Heart left ventricle (tissue), 16 donors: ENCODE data around the gene GAP43. TPM values are rescaled to one million over a fixed set of nuclear protein-coding genes. Genes with fewer than 3 reads are reported as not detected.
A peak's percentile ranks its signal among the peaks of the same experiment; 100 is the strongest.

Source experiments
- ATAC-seq, 4 donors: fragments of 200-7000 bp; cut with Tn5 transposase; one replicate each; pipeline ENCODE4 v1.9.1; 2020 to 2022; ENCODE audit warnings: moderate library complexity in 4 of 4, mild to moderate bottlenecking in 3 of 4, moderate number of reproducible peaks in 1 of 4
- DNase-seq, 5 donors: peaks; one replicate each; pipeline ENCODE4 v3.0.0-alpha.2; 2020
- H3K27ac ChIP-seq, 12 donors: fragments of 200-600 bp; sonication (generic) in 4 of 12; one replicate each; pipeline versions ENCODE4 v1.5.0 to v1.8.0; 2016 to 2022; ENCODE audit warnings: mild to moderate bottlenecking in 2 of 12
- H3K27me3 ChIP-seq, 9 donors: fragments of 200-600 bp; sonication (generic) in 2 of 9; one replicate each; pipeline versions ENCODE4 v1.5.1 to v1.8.0; 2016 to 2022; ENCODE audit warnings: mild to moderate bottlenecking in 3 of 9
- H3K36me3 ChIP-seq, 9 donors: fragments of 200-600 bp; sonication (generic) in 2 of 9; one replicate each; pipeline versions ENCODE4 v1.5.0 to v1.8.0; 2018 to 2022; ENCODE audit warnings: mild to moderate bottlenecking in 2 of 9
- H3K4me1 ChIP-seq, 12 donors: fragments of 200-600 bp; sonication (generic) in 4 of 12; one replicate each; pipeline versions ENCODE4 v1.5.0 to v1.8.0; 2016 to 2022; ENCODE audit warnings: mild to moderate bottlenecking in 3 of 12
- H3K4me3 ChIP-seq, 12 donors: fragments of 200-600 bp; sonication (generic) in 4 of 12; one replicate each; pipeline versions ENCODE4 v1.5.0 to v1.8.0; 2017 to 2022; ENCODE audit warnings: mild to moderate bottlenecking in 9 of 12, moderate library complexity in 4 of 12
- H3K9me3 ChIP-seq, 12 donors: fragments of 200-600 bp; sonication (generic) in 4 of 12; one replicate each; pipeline versions ENCODE4 v1.5.0 to v1.8.0; 2016 to 2022; ENCODE audit warnings: mild to moderate bottlenecking in 1 of 12
- POLR2A ChIP-seq, 2 donors: fragments of 450-650 bp; IDR thresholded peaks; one replicate each; pipeline ENCODE4 v1.6.1; 2017; ENCODE audit warnings: antibody characterized with exemption in 2 of 2, mild to moderate bottlenecking in 2 of 2, moderate library complexity in 2 of 2
- WGBS, 4 donors: extraction: QIAGEN DNeasy Blood & Tissue Kit in 2 of 4; methylation state at CpG; one replicate each; pipeline versions ENCODE4 v1.1.5 to v1.1.7; 2013 to 2018; 5-methylcytosine and 5-hydroxymethylcytosine counted together
- intact Hi-C, 10 donors: fragments of 100-400 bp; cut with DNase I; formaldehyde crosslinking; loops; one replicate each; pipeline versions ENCODE4 v1.11.1 to v1.14.2; 2022
- polyA plus RNA-seq, 2 donors: library from polyadenylated mRNA; stranded (reverse); fragments of 200-250 nt; gene quantifications; one replicate each; pipeline ENCODE4 v1.2.3, GENCODE V29; 2013
- total RNA-seq, 9 donors: library from RNA; depleted of rRNA in 2 of 9; stranded (reverse); fragments of >200 nt in 2 of 9; fragmentation: NEBNext Ultra II Directional in 3 of 9; extraction: Animal tissue kit (Norgen Biotek cat#: 25700) in 3 of 9; gene quantifications; one replicate each; pipeline versions ENCODE4 v1.1.0 to v1.2.4, GENCODE V29; 2016 to 2023
- TF ChIP-seq, protein P1 (sequence below), 12 donors: fragments of 200-600 bp; sonication (generic) in 4 of 12; IDR thresholded peaks; one replicate each; pipeline versions ENCODE4 v1.5.0 to v1.8.0; 2018 to 2022; ENCODE audit warnings: antibody characterized with exemption in 12 of 12, mild to moderate bottlenecking in 5 of 12
- donor health status: ischemic (EF 13 %, LVEDD 7.1; RV severe dilation, severe dysfunction).
- donor health status: healthy with polysubstance abuse.
- donor health status: DM: no; HTN: yes; CAD: no.
- donor health status: DM: no; HTN: no; CAD: no.
- donor health status: ischemic (EF 25% LVEDD 6.9; RV normal size, moderate dysfunction).
- donor health status: ischemic (EF 25% LVEDD 5.7; RV mildly dilated, moderate dysfunction).
- donor health status: healthy.
- donor health status: DM: yes; HTN: yes; CAD: no.
- donor health status: ischemic (EF 35%, LVEDD 5.7; RV mildly dilated, moderate dysfunction).
- donor health status: nonischemic (EF 11% LVEDD 7.7; RV severe dilation, severe dysfunction).
- donor health status: DM: yes; HTN: yes; CAD: no.
- donor health status: PGD.
- donor health status: ischemic (EF 29% LVEDD 5.4; RV normal size, mild dysfunction).
- donor health status: nonischemic (EF 23%, LVEDD 6.1; RV moderate dilation, normal function).

Gene GAP43
- total and polyA plus RNA-seq, 11 donors = 0.11 to 4.7 (median 1.2) TPM; not detected in 1

DNA sequence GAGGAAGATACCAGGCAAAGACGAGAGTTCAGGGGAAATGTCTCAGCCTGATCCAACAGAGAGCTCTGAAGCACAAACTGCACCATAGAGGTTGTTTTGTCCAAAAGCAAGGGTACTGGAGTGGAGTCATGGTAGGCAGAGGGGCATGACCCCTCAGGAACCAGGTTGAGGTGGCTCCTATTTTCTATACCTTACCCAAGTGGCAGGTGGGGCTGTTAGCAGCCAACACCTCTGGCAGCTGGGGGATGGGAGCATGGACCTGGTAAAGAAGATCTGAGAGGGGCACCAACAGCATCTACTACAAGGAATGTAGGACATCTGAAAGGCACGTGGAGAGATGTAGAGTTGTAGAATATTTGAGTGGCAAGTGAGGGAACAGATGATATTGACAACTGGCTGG lies 85.2 kb downstream of the GAP43 start:
- ATAC-seq = no peak
- WGBS, 4 donors = 62 to 75% (median 69%) methylated on average over 2 of the region's 2 CpGs
- Histone ChIP-seq H3K4me3 (no peak overlapping the region), H3K4me1 (peaks cover 0 to 14% (median 0%) of the 10 kb centered on the region in 12 donors), H3K36me3 (no peaks in the 10 kb centered on the region), H3K27me3 (no peaks in the 10 kb centered on the region), H3K27ac (no peak overlapping the region), H3K9me3 (no peaks in the 10 kb centered on the region)
- no peak for DNase-seq
- intact Hi-C loops = no loop called here
- TF ChIP-seq POLR2A (IDR thresholded peaks at IDR 0.05) = no peak
- TF ChIP-seq, protein P1, sequence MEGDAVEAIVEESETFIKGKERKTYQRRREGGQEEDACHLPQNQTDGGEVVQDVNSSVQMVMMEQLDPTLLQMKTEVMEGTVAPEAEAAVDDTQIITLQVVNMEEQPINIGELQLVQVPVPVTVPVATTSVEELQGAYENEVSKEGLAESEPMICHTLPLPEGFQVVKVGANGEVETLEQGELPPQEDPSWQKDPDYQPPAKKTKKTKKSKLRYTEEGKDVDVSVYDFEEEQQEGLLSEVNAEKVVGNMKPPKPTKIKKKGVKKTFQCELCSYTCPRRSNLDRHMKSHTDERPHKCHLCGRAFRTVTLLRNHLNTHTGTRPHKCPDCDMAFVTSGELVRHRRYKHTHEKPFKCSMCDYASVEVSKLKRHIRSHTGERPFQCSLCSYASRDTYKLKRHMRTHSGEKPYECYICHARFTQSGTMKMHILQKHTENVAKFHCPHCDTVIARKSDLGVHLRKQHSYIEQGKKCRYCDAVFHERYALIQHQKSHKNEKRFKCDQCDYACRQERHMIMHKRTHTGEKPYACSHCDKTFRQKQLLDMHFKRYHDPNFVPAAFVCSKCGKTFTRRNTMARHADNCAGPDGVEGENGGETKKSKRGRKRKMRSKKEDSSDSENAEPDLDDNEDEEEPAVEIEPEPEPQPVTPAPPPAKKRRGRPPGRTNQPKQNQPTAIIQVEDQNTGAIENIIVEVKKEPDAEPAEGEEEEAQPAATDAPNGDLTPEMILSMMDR (IDR thresholded peaks at IDR 0.05) = no peak

DNA sequence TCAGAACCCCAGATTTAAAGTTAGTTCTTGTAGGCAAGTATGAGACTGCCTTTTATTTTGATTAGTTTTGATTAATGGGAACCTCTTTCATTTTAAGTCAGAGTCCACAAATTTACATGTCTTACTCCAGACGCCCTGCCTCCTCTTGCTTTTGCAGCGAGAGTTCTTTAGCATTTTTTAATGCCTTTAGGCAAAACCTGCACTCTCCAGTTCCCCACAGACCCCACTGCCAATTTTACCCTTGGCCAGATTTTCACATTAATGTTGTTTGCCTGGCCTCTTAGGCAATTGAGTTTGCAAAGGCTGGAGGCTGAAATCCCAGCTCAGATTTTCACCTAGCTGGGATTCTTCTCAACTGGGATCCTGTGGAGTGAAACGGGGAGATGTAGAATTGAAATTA lies 85.8 kb downstream of the GAP43 start:
- TF ChIP-seq, protein P1 (IDR thresholded peaks at IDR 0.05) = no peak
- no peak for TF ChIP-seq POLR2A (IDR thresholded peaks at IDR 0.05)
- ATAC-seq (no peak), DNase-seq (no peak)
- intact Hi-C loops = no loop called here
- Histone ChIP-seq H3K36me3 (no peaks in the 10 kb centered on the region), H3K9me3 (no peaks in the 10 kb centered on the region), H3K27me3 (no peaks in the 10 kb centered on the region), H3K4me3 (no peak overlapping the region), H3K4me1 (peaks cover 0 to 14% (median 0%) of the 10 kb centered on the region in 12 donors), H3K27ac (no peak overlapping the region)
- WGBS, 4 donors = 80 to 82% (median 82%) methylated on average over 3 of the region's 3 CpGs

DNA sequence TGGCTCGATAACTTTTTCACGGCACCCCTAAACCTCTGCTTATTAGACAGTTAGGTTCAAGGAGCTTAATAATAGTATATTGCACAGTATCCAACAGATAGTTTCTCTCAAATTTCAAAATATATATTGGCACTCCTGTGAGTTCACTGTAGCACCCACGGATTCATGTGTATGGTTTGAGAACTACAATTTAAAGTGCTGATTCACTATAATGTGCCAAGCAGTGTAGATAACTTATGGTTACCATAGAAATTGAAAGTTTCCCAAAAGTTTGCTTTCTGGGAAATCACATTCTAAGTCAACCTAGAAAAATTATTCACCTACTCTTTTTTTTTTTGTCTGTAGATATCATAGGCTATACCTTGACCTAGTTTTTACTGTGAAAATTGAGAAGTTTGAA lies 86.6 kb downstream of the GAP43 start:
- intact Hi-C loops = no loop called here
- no peaks in the 10 kb centered on the region for H3K9me3 ChIP-seq

DNA sequence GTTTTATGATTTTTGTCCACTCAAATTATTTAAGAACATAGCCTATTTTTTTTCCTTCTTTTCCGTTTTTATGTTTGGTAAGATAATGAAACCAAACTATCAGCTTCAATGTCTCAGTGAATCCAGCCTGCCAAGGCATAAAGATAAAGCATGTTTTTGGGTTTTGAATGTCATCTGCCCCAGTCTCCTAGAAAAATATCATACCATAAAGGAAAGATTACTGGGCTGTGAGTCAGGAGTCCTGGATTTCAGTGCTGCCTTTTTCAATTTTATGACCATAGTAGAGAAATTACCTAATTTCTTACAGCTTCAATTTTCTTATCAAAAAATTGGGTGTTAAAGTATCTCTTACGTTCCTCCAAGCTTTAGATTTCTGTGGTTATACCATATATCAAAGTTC lies 87.5 kb downstream of the GAP43 start:
- intact Hi-C loops = no loop called here

More for the DNA sequence above, 86.6 kb downstream of the GAP43 start:
- TF ChIP-seq POLR2A (IDR thresholded peaks at IDR 0.05) = no peak
- TF ChIP-seq, protein P1 (IDR thresholded peaks at IDR 0.05) = no peak
- H3K4me3 ChIP-seq = no peak overlapping the region
- WGBS, 4 donors = 88 to 95% (median 92%) methylated on average over 3 of the region's 3 CpGs
- no peaks in the 10 kb centered on the region for H3K27me3 ChIP-seq
- H3K4me1 ChIP-seq = peaks cover 0 to 12% (median 0%) of the 10 kb centered on the region in 12 donors
- DNase-seq (no peak), ATAC-seq (no peak)
- H3K27ac ChIP-seq = no peak overlapping the region
- H3K36me3 ChIP-seq = no peaks in the 10 kb centered on the region

More for the DNA sequence above, 87.5 kb downstream of the GAP43 start:
- TF ChIP-seq, protein P1 (IDR thresholded peaks at IDR 0.05) = no peak
- TF ChIP-seq POLR2A (IDR thresholded peaks at IDR 0.05) = no peak
- H3K9me3 ChIP-seq = no peaks in the 10 kb centered on the region
- DNase-seq (no peak), ATAC-seq (peak in 1 of 4 donors; percentile 46)
- peaks cover 0 to 8% (median 0%) of the 10 kb centered on the region in 12 donors for H3K4me1 ChIP-seq
- H3K4me3 ChIP-seq = peak overlapping the region in 4 of 12 donors; percentile 4 to 9 (median 6)
- 64 to 71% (median 67%) methylated on average over 2 of the region's 2 CpGs for WGBS, 4 donors
- H3K27me3 ChIP-seq = no peaks in the 10 kb centered on the region
- H3K27ac ChIP-seq = peak overlapping the region in 1 of 12 donors; percentile 29
- H3K36me3 ChIP-seq = no peaks in the 10 kb centered on the region
